Measurements from ENCODE around the gene NSG1.
A peak's percentile ranks its signal among the peaks of the same experiment; 100 is the strongest.

NSG1 gene

DNA sequence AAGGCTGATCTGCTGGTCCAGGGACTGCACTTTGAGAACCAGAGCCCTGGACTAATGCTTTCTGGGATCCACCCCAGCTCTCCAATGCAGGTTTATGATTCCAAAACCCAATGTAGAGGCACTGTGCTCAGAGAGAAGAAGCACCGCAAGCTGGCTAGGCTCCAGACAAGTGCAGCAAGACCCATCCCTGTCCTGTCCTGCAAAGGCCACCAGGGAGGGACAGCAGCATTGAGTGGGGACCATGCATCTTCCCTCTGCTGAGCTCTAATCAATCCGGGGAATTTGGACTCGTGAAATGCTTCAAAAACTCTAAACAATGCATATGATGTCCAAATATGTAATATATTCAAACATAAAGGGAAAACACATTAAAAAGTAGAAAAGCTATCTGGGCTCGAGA, 10.8 kb upstream of the NSG1 start:
- H3K9me3 ChIP-seq (ENCODE audit: control insufficient read depth, low read length): no peaks in the 10 kb centered on the region
- H3K27ac ChIP-seq (ENCODE audit: low read depth, low read length, severe bottlenecking): no peak overlapping the region
- WGBS, 2 experiments (ENCODE audit: insufficient coverage in 2 of 2): 100% methylated on average over 1 to 2 of the region's 4 CpGs
- H3K4me1 ChIP-seq (ENCODE audit: control insufficient read depth, insufficient read depth, low read length, poor library complexity, severe bottlenecking): no peaks in the 10 kb centered on the region
- no peaks in the 10 kb centered on the region for H3K36me3 ChIP-seq (ENCODE audit: control insufficient read depth, insufficient read depth, low read length)
- H3K4me3 ChIP-seq (ENCODE audit: extremely low read depth, insufficient read depth, low read length, poor library complexity, severe bottlenecking): no peak overlapping the region

- no peak overlapping the region for H3K27ac ChIP-seq (ENCODE audit: low read depth, low read length, severe bottlenecking)
- H3K4me1 ChIP-seq (ENCODE audit: control insufficient read depth, insufficient read depth, low read length, poor library complexity, severe bottlenecking): no peaks in the 10 kb centered on the region
- 93 to 94% methylated on average over 9 to 12 of the region's 12 CpGs for WGBS, 2 experiments (ENCODE audit: insufficient coverage in 2 of 2)
- no peaks in the 10 kb centered on the region for H3K9me3 ChIP-seq (ENCODE audit: control insufficient read depth, low read length)
- no peaks in the 10 kb centered on the region for H3K36me3 ChIP-seq (ENCODE audit: control insufficient read depth, insufficient read depth, low read length)
- no peak overlapping the region for H3K4me3 ChIP-seq (ENCODE audit: extremely low read depth, insufficient read depth, low read length, poor library complexity, severe bottlenecking)
Observed at GRCh38 chr4:4377191-4377590, 9.7 kb upstream of the NSG1 start.

GRCh38 chr4:4377732-4378460, 9.0 kb upstream of the NSG1 start:
- 86 to 90% methylated on average over 17 to 20 of the region's 23 CpGs for WGBS, 2 experiments (ENCODE audit: insufficient coverage in 2 of 2)
- no peak overlapping the region for H3K4me3 ChIP-seq (ENCODE audit: extremely low read depth, insufficient read depth, low read length, poor library complexity, severe bottlenecking)
- H3K27ac ChIP-seq (ENCODE audit: low read depth, low read length, severe bottlenecking): no peak overlapping the region
- H3K9me3 ChIP-seq (ENCODE audit: control insufficient read depth, low read length): no peaks in the 10 kb centered on the region
- H3K36me3 ChIP-seq (ENCODE audit: control insufficient read depth, insufficient read depth, low read length): no peaks in the 10 kb centered on the region
- no peaks in the 10 kb centered on the region for H3K4me1 ChIP-seq (ENCODE audit: control insufficient read depth, insufficient read depth, low read length, poor library complexity, severe bottlenecking)

GRCh38 chr4:4379540-4380087, 7.3 kb upstream of the NSG1 start:
- Histone ChIP-seq H3K9me3 (ENCODE audit: control insufficient read depth, low read length) (no peaks in the 10 kb centered on the region), H3K4me1 (ENCODE audit: control insufficient read depth, insufficient read depth, low read length, poor library complexity, severe bottlenecking) (no peaks in the 10 kb centered on the region), H3K27ac (ENCODE audit: low read depth, low read length, severe bottlenecking) (no peak overlapping the region), H3K4me3 (ENCODE audit: extremely low read depth, insufficient read depth, low read length, poor library complexity, severe bottlenecking) (no peak overlapping the region), H3K36me3 (ENCODE audit: control insufficient read depth, insufficient read depth, low read length) (no peaks in the 10 kb centered on the region)
- WGBS, 2 experiments (ENCODE audit: insufficient coverage in 2 of 2): 72 to 85% methylated on average over 5 of the region's 6 CpGs

DNA sequence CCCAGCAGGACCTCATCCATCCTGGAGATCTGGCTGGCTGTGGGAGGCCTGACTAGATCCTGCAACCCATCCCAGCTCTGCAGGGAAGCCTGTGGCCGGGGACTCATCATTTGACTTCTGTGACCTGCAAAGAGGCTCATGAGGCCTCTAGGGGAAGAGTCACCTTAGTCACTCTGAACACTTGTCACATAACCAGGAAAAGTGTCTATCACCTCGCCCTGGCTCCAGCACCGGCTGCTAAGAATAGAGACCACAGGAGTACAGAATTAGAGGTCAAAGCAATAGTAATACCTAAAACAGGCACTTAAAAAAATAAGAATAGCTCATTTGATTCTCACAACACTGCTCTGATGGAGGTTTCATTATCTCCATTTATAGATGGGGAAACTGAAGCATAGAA, 3.8 kb upstream of the NSG1 start:
- 64 to 75% methylated on average over 1 to 2 of the region's 3 CpGs for WGBS, 2 experiments (ENCODE audit: insufficient coverage in 2 of 2)
- H3K36me3 ChIP-seq (ENCODE audit: control insufficient read depth, insufficient read depth, low read length): no peaks in the 10 kb centered on the region
- H3K9me3 ChIP-seq (ENCODE audit: control insufficient read depth, low read length): no peaks in the 10 kb centered on the region
- H3K4me1 ChIP-seq (ENCODE audit: control insufficient read depth, insufficient read depth, low read length, poor library complexity, severe bottlenecking): peaks cover 3% of the 10 kb centered on the region
- H3K27ac ChIP-seq (ENCODE audit: low read depth, low read length, severe bottlenecking): no peak overlapping the region
- H3K4me3 ChIP-seq (ENCODE audit: extremely low read depth, insufficient read depth, low read length, poor library complexity, severe bottlenecking): no peak overlapping the region

- H3K4me3 ChIP-seq (ENCODE audit: extremely low read depth, insufficient read depth, low read length, poor library complexity, severe bottlenecking): no peak overlapping the region
- 51 to 62% methylated on average over 5 of the region's 5 CpGs for WGBS, 2 experiments (ENCODE audit: insufficient coverage in 2 of 2)
- H3K9me3 ChIP-seq (ENCODE audit: control insufficient read depth, low read length): no peaks in the 10 kb centered on the region
- H3K36me3 ChIP-seq (ENCODE audit: control insufficient read depth, insufficient read depth, low read length): no peaks in the 10 kb centered on the region
- H3K27ac ChIP-seq (ENCODE audit: low read depth, low read length, severe bottlenecking): no peak overlapping the region
- peaks cover 3% of the 10 kb centered on the region for H3K4me1 ChIP-seq (ENCODE audit: control insufficient read depth, insufficient read depth, low read length, poor library complexity, severe bottlenecking)
Observed at GRCh38 chr4:4384837-4385236, 2.1 kb upstream of the NSG1 start.

- 3 to 7% methylated on average over 31 to 36 of the region's 38 CpGs for WGBS, 2 experiments (ENCODE audit: insufficient coverage in 2 of 2)
- peak overlapping the region; percentile 50 for H3K4me3 ChIP-seq (ENCODE audit: extremely low read depth, insufficient read depth, low read length, poor library complexity, severe bottlenecking)
- H3K9me3 ChIP-seq (ENCODE audit: control insufficient read depth, low read length): no peaks in the 10 kb centered on the region
- peaks cover 3% of the 10 kb centered on the region for H3K4me1 ChIP-seq (ENCODE audit: control insufficient read depth, insufficient read depth, low read length, poor library complexity, severe bottlenecking)
- H3K27ac ChIP-seq (ENCODE audit: low read depth, low read length, severe bottlenecking): no peak overlapping the region
- no peaks in the 10 kb centered on the region for H3K36me3 ChIP-seq (ENCODE audit: control insufficient read depth, insufficient read depth, low read length)
Observed at GRCh38 chr4:4385729-4386295, 1.1 kb upstream of the NSG1 start.

GRCh38 chr4:4386296-4386735, 586 bp upstream of the NSG1 start:
- WGBS, 2 experiments (ENCODE audit: insufficient coverage in 2 of 2): 0 to 1% methylated on average over 18 to 36 of the region's 36 CpGs
- Histone ChIP-seq H3K9me3 (ENCODE audit: control insufficient read depth, low read length) (no peaks in the 10 kb centered on the region), H3K27ac (ENCODE audit: low read depth, low read length, severe bottlenecking) (no peak overlapping the region), H3K36me3 (ENCODE audit: control insufficient read depth, insufficient read depth, low read length) (no peaks in the 10 kb centered on the region), H3K4me1 (ENCODE audit: control insufficient read depth, insufficient read depth, low read length, poor library complexity, severe bottlenecking) (peaks cover 3% of the 10 kb centered on the region), H3K4me3 (ENCODE audit: extremely low read depth, insufficient read depth, low read length, poor library complexity, severe bottlenecking) (peak overlapping the region; percentile 50)

- WGBS, 2 experiments (ENCODE audit: insufficient coverage in 2 of 2): 4% methylated on average over 37 to 46 of the region's 62 CpGs
- H3K4me1 ChIP-seq (ENCODE audit: control insufficient read depth, insufficient read depth, low read length, poor library complexity, severe bottlenecking): peaks cover 3% of the 10 kb centered on the region
- no peaks in the 10 kb centered on the region for H3K36me3 ChIP-seq (ENCODE audit: control insufficient read depth, insufficient read depth, low read length)
- peak overlapping the region; percentile 50 for H3K4me3 ChIP-seq (ENCODE audit: extremely low read depth, insufficient read depth, low read length, poor library complexity, severe bottlenecking)
- H3K27ac ChIP-seq (ENCODE audit: low read depth, low read length, severe bottlenecking): no peak overlapping the region
- no peaks in the 10 kb centered on the region for H3K9me3 ChIP-seq (ENCODE audit: control insufficient read depth, low read length)
Observed at GRCh38 chr4:4387531-4388310, 819 bp downstream of the NSG1 start.

- Histone ChIP-seq H3K4me1 (ENCODE audit: control insufficient read depth, insufficient read depth, low read length, poor library complexity, severe bottlenecking) (peaks cover 3% of the 10 kb centered on the region), H3K4me3 (ENCODE audit: extremely low read depth, insufficient read depth, low read length, poor library complexity, severe bottlenecking) (no peak overlapping the region), H3K27ac (ENCODE audit: low read depth, low read length, severe bottlenecking) (no peak overlapping the region), H3K9me3 (ENCODE audit: control insufficient read depth, low read length) (no peaks in the 10 kb centered on the region), H3K36me3 (ENCODE audit: control insufficient read depth, insufficient read depth, low read length) (no peaks in the 10 kb centered on the region)
- 60% methylated on average over 1 of the region's 8 CpGs; no CpG with 5 or more reads in 1 of the 2 experiments for WGBS, 2 experiments (ENCODE audit: insufficient coverage in 2 of 2)
Observed at GRCh38 chr4:4388311-4388790, 1.4 kb downstream of the NSG1 start.
